HepG2 (cell line): ENCODE measurements around the gene ASXL1. TPM values are rescaled to one million over a fixed set of nuclear protein-coding genes. Genes with fewer than 3 reads are reported as not detected.

Experiments used
- AFF4 ChIP-seq: sonication (generic); formaldehyde crosslinking; IDR thresholded peaks from 2 replicates; pipeline ENCODE4 v1.4.0; 2020; ENCODE audit warnings: missing genetic modification reagents
- EZH2 ChIP-seq: conservative IDR thresholded peaks from 2 replicates; pipeline ENCODE4 v1.6.1; 2012; ENCODE audit warnings: mild to moderate bottlenecking, low read depth, low read length, moderate library complexity
- HOXD1 ChIP-seq: sonication (generic); formaldehyde crosslinking; IDR thresholded peaks from 2 replicates; pipeline ENCODE4 v1.5.0; 2020; ENCODE audit warnings: missing genetic modification reagents
- MTF2 ChIP-seq: sonication (generic); formaldehyde crosslinking; IDR thresholded peaks from 2 replicates; pipeline ENCODE4 v1.5.0; 2020; ENCODE audit warnings: missing genetic modification reagents, borderline replicate concordance
- PHF20 ChIP-seq: sonication (generic); formaldehyde crosslinking; IDR thresholded peaks from 2 replicates; pipeline ENCODE4 v1.5.0; 2020; ENCODE audit warnings: mild to moderate bottlenecking, missing genetic modification reagents
- PHF8 ChIP-seq: sonication (generic); formaldehyde crosslinking; IDR thresholded peaks from 2 replicates; pipeline ENCODE4 v1.5.0; 2020; ENCODE audit warnings: missing genetic modification reagents
- PPARG ChIP-seq: conservative IDR thresholded peaks from 2 replicates; pipeline ENCODE4 v1.6.1; 2016; ENCODE audit warnings: missing biosample characterization, missing genetic modification reagents
- THYN1 ChIP-seq: sonication (generic); formaldehyde crosslinking; IDR thresholded peaks from 2 replicates; pipeline ENCODE4 v1.8.1; 2023; ENCODE audit warnings: low read depth, mild to moderate bottlenecking, moderate library complexity, missing genetic modification reagents, borderline replicate concordance
- ZNF496 ChIP-seq: sonication (generic); formaldehyde crosslinking; IDR thresholded peaks from 2 replicates; pipeline ENCODE4 v1.8.1; 2023; ENCODE audit warnings: mild to moderate bottlenecking, moderate library complexity, missing genetic modification reagents; ENCODE audit not compliant: insufficient replicate concordance
- ZNF580 ChIP-seq: IDR thresholded peaks from 2 replicates; pipeline ENCODE4 v1.6.1; 2016; ENCODE audit warnings: low read depth, borderline replicate concordance
- ZNF770 ChIP-seq: sonication (generic); formaldehyde crosslinking; IDR thresholded peaks from 2 replicates; pipeline ENCODE4 v1.5.0; 2020; ENCODE audit warnings: mild to moderate bottlenecking, missing genetic modification reagents
- ZNF777 ChIP-seq: sonication (generic); formaldehyde crosslinking; IDR thresholded peaks from 2 replicates; pipeline ENCODE4 v1.4.0; 2020; ENCODE audit warnings: missing genetic modification reagents
- ZSCAN22 ChIP-seq: sonication (generic); formaldehyde crosslinking; IDR thresholded peaks from 2 replicates; pipeline ENCODE4 v1.4.0; 2020; ENCODE audit warnings: mild to moderate bottlenecking, missing genetic modification reagents
- polyA plus RNA-seq, 8 experiments: library from polyadenylated mRNA; depleted of rRNA in 3 of 8; stranded (reverse) in 7 of 8; unstranded in 1 of 8; fragments of >200 nt; fragmentation: Illumina TruSeq in 4 of 8; extraction: Trizol in 4 of 8; gene quantifications; 2 replicates each; pipeline versions ENCODE4 v1.2.1 to v1.2.3, GENCODE V29; 2011 to 2016; ENCODE audit warnings: low read depth in 4 of 8, missing spikeins in 1 of 8, mixed read lengths in 1 of 8; ENCODE audit not compliant: insufficient read depth in 1 of 8
- total RNA-seq, 5 experiments: library from RNA; depleted of rRNA; stranded (reverse); fragments of >200 nt; fragmentation: Illumina TruSeq; extraction: Trizol; gene quantifications; 2 replicates each; pipeline ENCODE4 v1.2.3, GENCODE V29; 2016; ENCODE audit warnings: low read depth in 1 of 5
- TF ChIP-seq, protein P1 (sequence below): sonication (generic); formaldehyde crosslinking; IDR thresholded peaks from one replicate; pipeline ENCODE4 v1.5.1; 2020; ENCODE audit warnings: mild to moderate bottlenecking, missing genetic modification reagents; ENCODE audit errors: not compliant biosample characterization

The ASXL1 gene
- total and polyA plus RNA-seq, 2 of the 13 experiments (the other 11 are each of a cell fraction or from before 2014, with no cell fraction given), result 62.1 to 74.8 TPM

GRCh38 chr20:32357869-32358631 lies at the start of gene ASXL1 (continued):
- peak; percentile 89; the same call in 1 of the 2 replicates for TF ChIP-seq AFF4
- TF ChIP-seq PPARG (CRISPR knock-in tag), result peak; percentile 85
- TF ChIP-seq ZNF770 (CRISPR knock-in tag), result peak; percentile 71; the same call in 1 of the 2 replicates
- TF ChIP-seq ZSCAN22 (CRISPR knock-in tag), result peak; percentile 24; the same call in 1 of the 2 replicates
- no peak for TF ChIP-seq EZH2
- peak; percentile 83 for TF ChIP-seq PHF8 (CRISPR knock-in tag)
- TF ChIP-seq ZNF580 (CRISPR knock-in tag), result peak; percentile 98
- TF ChIP-seq ZNF777 (CRISPR knock-in tag), result peak; percentile 94
- no peak for TF ChIP-seq ZNF496 (CRISPR knock-in tag)
- peak; percentile 95 for TF ChIP-seq HOXD1 (CRISPR knock-in tag)
- TF ChIP-seq THYN1 (CRISPR knock-in tag), result 0 out of 2 replicates have a peak, but pooled peaks have one; percentile 88
- peak; percentile 74; the same call in 1 of the 2 replicates for TF ChIP-seq PHF20 (CRISPR knock-in tag)
- TF ChIP-seq MTF2, result 0 out of 2 replicates have a peak, but pooled peaks have one; percentile 19
- TF ChIP-seq, protein P1, sequence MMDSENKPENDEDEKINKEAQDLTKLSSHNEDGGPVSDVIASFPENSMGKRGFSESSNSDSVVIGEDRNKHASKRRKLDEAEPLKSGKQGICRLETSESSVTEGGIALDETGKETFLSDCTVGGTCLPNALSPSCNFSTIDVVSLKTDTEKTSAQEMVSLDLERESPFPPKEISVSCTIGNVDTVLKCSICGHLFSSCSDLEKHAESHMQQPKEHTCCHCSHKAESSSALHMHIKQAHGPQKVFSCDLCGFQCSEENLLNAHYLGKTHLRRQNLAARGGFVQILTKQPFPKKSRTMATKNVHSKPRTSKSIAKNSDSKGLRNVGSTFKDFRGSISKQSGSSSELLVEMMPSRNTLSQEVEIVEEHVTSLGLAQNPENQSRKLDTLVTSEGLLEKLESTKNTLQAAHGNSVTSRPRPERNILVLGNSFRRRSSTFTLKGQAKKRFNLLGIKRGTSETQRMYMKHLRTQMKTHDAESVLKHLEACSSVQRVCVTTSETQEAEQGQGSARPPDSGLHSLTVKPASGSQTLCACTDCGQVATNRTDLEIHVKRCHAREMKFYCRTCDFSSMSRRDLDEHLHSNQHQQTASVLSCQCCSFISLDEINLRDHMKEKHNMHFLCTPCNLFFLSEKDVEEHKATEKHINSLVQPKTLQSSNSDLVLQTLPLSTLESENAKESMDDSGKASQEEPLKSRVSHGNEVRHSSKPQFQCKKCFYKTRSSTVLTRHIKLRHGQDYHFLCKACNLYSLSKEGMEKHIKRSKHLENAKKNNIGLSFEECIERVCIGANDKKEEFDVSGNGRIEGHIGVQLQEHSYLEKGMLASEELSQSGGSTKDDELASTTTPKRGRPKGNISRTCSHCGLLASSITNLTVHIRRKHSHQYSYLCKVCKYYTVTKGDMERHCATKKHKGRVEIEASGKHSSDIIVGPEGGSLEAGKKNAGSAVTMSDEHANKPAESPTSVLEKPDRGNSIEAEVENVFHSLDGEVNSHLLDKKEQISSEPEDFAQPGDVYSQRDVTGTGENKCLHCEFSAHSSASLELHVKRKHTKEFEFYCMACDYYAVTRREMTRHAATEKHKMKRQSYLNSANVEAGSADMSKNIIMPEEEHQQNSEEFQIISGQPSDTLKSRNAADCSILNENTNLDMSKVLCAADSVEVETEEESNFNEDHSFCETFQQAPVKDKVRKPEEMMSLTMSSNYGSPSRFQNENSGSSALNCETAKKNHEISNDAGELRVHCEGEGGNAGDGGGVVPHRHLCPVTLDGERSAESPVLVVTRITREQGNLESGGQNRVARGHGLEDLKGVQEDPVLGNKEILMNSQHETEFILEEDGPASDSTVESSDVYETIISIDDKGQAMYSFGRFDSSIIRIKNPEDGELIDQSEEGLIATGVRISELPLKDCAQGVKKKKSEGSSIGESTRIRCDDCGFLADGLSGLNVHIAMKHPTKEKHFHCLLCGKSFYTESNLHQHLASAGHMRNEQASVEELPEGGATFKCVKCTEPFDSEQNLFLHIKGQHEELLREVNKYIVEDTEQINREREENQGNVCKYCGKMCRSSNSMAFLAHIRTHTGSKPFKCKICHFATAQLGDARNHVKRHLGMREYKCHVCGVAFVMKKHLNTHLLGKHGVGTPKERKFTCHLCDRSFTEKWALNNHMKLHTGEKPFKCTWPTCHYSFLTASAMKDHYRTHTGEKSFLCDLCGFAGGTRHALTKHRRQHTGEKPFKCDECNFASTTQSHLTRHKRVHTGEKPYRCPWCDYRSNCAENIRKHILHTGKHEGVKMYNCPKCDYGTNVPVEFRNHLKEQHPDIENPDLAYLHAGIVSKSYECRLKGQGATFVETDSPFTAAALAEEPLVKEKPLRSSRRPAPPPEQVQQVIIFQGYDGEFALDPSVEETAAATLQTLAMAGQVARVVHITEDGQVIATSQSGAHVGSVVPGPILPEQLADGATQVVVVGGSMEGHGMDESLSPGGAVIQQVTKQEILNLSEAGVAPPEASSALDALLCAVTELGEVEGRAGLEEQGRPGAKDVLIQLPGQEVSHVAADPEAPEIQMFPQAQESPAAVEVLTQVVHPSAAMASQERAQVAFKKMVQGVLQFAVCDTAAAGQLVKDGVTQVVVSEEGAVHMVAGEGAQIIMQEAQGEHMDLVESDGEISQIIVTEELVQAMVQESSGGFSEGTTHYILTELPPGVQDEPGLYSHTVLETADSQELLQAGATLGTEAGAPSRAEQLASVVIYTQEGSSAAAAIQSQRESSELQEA (CRISPR knock-in tag), result no peak
